HepG2 (cell line): ENCODE measurements around the gene TSPAN11. TPM values are rescaled to one million over a fixed set of nuclear protein-coding genes. Genes with fewer than 3 reads are reported as not detected.

Experiments used
- ATAC-seq: fragments of 200-7000 bp; cut with Tn5 transposase; 3 replicates; pipeline ENCODE4 v1.9.1; 2020; ENCODE audit warnings: mild to moderate bottlenecking, moderate library complexity
- BruUV-seq: library from RNA; stranded (reverse); fragments of 400-500 nt; replicated peaks from 2 replicates; lab custom pipeline; 2021; lab: Mats Ljungman, UMichigan
- CTCF ChIA-PET: fragments of 300-600 bp; formaldehyde crosslinking; extraction: SDS; loops from one replicate; lab custom pipeline; 2021; ENCODE audit warnings: low total read pairs, inconsistent platforms, low intra/inter-chr PET ratio; lab: Yijun Ruan, JAX
- POLR2A ChIA-PET: fragments of 350-600 bp; sonication (Branson Sonifier 250); formaldehyde crosslinking; loops from one replicate; lab custom pipeline; 2020; ENCODE audit warnings: antibody characterized with exemption, inconsistent platforms; lab: Yijun Ruan, JAX
- DNase-seq: peaks from one replicate; pipeline ENCODE4 v3.0.0-alpha.2; 2015; ENCODE audit warnings: low spot score
- FAIRE-seq: peaks from 3 replicates; lab custom pipeline; 2011; peaks lifted over from hg19 to GRCh38; lab: Jason Lieb, UNC
- H2AFZ ChIP-seq: one replicate; pipeline ENCODE4 v1.6.1; 2011; ENCODE audit warnings: low read length, inconsistent platforms
- H3K27ac ChIP-seq: fragments of 300-600 bp; 3 replicates; pipeline ENCODE4 v1.8.0; 2011; ENCODE audit warnings: mixed run types, mild to moderate bottlenecking, mixed read lengths, low read length, inconsistent platforms; ENCODE audit not compliant: insufficient read depth; ENCODE audit errors: extremely low read length
- H3K27me3 ChIP-seq, 2 experiments: fragments of 200-600 bp in 1 of 2; 2 replicates in 1 of 2; 3 replicates in 1 of 2; pipeline versions ENCODE4 v1.6.0 to v1.8.0; 2011; ENCODE audit warnings: low read length in 2 of 2, mild to moderate bottlenecking in 2 of 2, moderate library complexity in 2 of 2, inconsistent platforms in 1 of 2; ENCODE audit not compliant: insufficient read depth in 2 of 2, control insufficient read depth in 1 of 2
- H3K36me3 ChIP-seq, 2 experiments: fragments of 200-600 bp in 1 of 2; replicated peaks in 1 of 2; 2 replicates in 1 of 2; 3 replicates in 1 of 2; pipeline versions ENCODE4 v1.5.1 to v1.8.0; 2011; ENCODE audit warnings: low read length in 2 of 2, inconsistent platforms in 1 of 2; ENCODE audit not compliant: insufficient read depth in 2 of 2, control insufficient read depth in 1 of 2
- H3K4me1 ChIP-seq: 2 replicates; pipeline ENCODE4 v1.5.1; 2012; ENCODE audit warnings: low read length, inconsistent platforms; ENCODE audit not compliant: insufficient read depth
- H3K4me2 ChIP-seq: 2 replicates; pipeline ENCODE4 v1.6.0; 2011; ENCODE audit warnings: low read depth, low read length, inconsistent platforms
- H3K4me3 ChIP-seq, 3 experiments: fragments of 200-600 bp in 1 of 3; sonication (generic), shearing (Covaris generic) in 1 of 3; replicated peaks in 1 of 3; 2 replicates each; pipeline ENCODE4 v1.5.1; 2011 to 2016; ENCODE audit warnings: low read length in 3 of 3, inconsistent platforms in 2 of 3, low read depth in 2 of 3, mild to moderate bottlenecking in 2 of 3, control low read depth in 1 of 3, mixed read lengths in 1 of 3; ENCODE audit not compliant: insufficient read depth in 1 of 3
- H3K79me2 ChIP-seq: one replicate; pipeline ENCODE4 v1.6.1; 2011; ENCODE audit warnings: low read length, inconsistent platforms; ENCODE audit not compliant: insufficient read depth
- H3K9ac ChIP-seq: 2 replicates; pipeline ENCODE4 v1.6.0; 2011; ENCODE audit warnings: mild to moderate bottlenecking, low read depth, low read length, inconsistent platforms; ENCODE audit not compliant: insufficient read depth
- H3K9me3 ChIP-seq: 2 replicates; pipeline ENCODE4 v1.5.1; 2012; ENCODE audit warnings: mild to moderate bottlenecking, low read length
- H4K20me1 ChIP-seq: 2 replicates; pipeline ENCODE4 v1.6.0; 2011; ENCODE audit warnings: inconsistent platforms, mild to moderate bottlenecking, low read length, moderate library complexity; ENCODE audit not compliant: insufficient read depth
- CEBPB ChIP-seq: IDR thresholded peaks from 2 replicates; pipeline ENCODE4 v1.6.1; 2011; ENCODE audit warnings: low read depth, low read length, improper control_type of control experiment, borderline replicate concordance
- ELF3 ChIP-seq: IDR thresholded peaks from 2 replicates; pipeline ENCODE4 v1.6.1; 2016; ENCODE audit warnings: missing genetic modification reagents, missing compliant biosample characterization
- HDAC2 ChIP-seq: sonication (generic); formaldehyde crosslinking; IDR thresholded peaks from 2 replicates; pipeline ENCODE4 v1.4.0; 2020; ENCODE audit warnings: missing genetic modification reagents
- IKZF5 ChIP-seq: IDR thresholded peaks from 2 replicates; pipeline ENCODE4 v1.6.1; 2018; ENCODE audit warnings: missing genetic modification reagents, mild to moderate bottlenecking, missing compliant biosample characterization
- IRF1 ChIP-seq: sonication (generic); formaldehyde crosslinking; IDR thresholded peaks from 2 replicates; pipeline ENCODE4 v1.4.0; 2020; ENCODE audit warnings: low read depth, mild to moderate bottlenecking, missing genetic modification reagents
- KMT2B ChIP-seq: IDR thresholded peaks from 2 replicates; pipeline ENCODE4 v1.6.1; 2016; ENCODE audit warnings: missing genetic modification reagents, missing compliant biosample characterization
- MED13 ChIP-seq: sonication (generic); formaldehyde crosslinking; IDR thresholded peaks from 2 replicates; pipeline ENCODE4 v1.5.0; 2020; ENCODE audit warnings: missing genetic modification reagents
- SIX1 ChIP-seq: sonication (generic); formaldehyde crosslinking; IDR thresholded peaks from 2 replicates; pipeline ENCODE4 v1.4.0; 2020; ENCODE audit warnings: missing genetic modification reagents, borderline replicate concordance
- SP4 ChIP-seq: sonication (generic); formaldehyde crosslinking; IDR thresholded peaks from 2 replicates; pipeline ENCODE4 v1.8.1; 2023; ENCODE audit warnings: mild to moderate bottlenecking, missing genetic modification reagents
- TCF7L2 ChIP-seq: IDR thresholded peaks from 2 replicates; pipeline ENCODE4 v1.6.1; 2011; ENCODE audit warnings: mild to moderate bottlenecking, low read depth, low read length, moderate library complexity
- ZFAT ChIP-seq: sonication (generic); formaldehyde crosslinking; conservative IDR thresholded peaks from 2 replicates; pipeline ENCODE4 v1.8.1; 2023; ENCODE audit warnings: missing genetic modification reagents, inconsistent platforms
- ZNF143 ChIP-seq: sonication (generic); formaldehyde crosslinking; IDR thresholded peaks from 2 replicates; pipeline ENCODE4 v1.4.0; 2020; ENCODE audit warnings: missing genetic modification reagents
- ZNF251 ChIP-seq: sonication (generic); formaldehyde crosslinking; IDR thresholded peaks from 2 replicates; pipeline ENCODE4 v1.9.0; 2021; ENCODE audit warnings: mild to moderate bottlenecking, missing genetic modification reagents
- ZNF30 ChIP-seq: sonication (generic); formaldehyde crosslinking; IDR thresholded peaks from 2 replicates; pipeline ENCODE4 v1.5.0; 2020; ENCODE audit warnings: mild to moderate bottlenecking, missing genetic modification reagents
- WGBS: methylation state at CpG from one replicate; pipeline ENCODE4 v1.1.6; 2017; ENCODE audit warnings: low lambda C conversion rate; 5-methylcytosine and 5-hydroxymethylcytosine counted together
- in situ Hi-C: cut with HindIII; loops from 2 replicates; pipeline ENCODE4 v1.10.0; 2017; ENCODE audit warnings: low pct_unique_long_range_greater_than_20kb; ENCODE audit not compliant: extremely low pct_ligation_motif_present
- intact Hi-C: fragments of 100-400 bp; cut with micrococcal nuclease; formaldehyde crosslinking; loops from one replicate; pipeline ENCODE4 v1.10.0; 2022; ENCODE audit not compliant: unreplicated experiment
- polyA plus RNA-seq, 8 experiments: library from polyadenylated mRNA; depleted of rRNA in 3 of 8; stranded (reverse) in 7 of 8; unstranded in 1 of 8; fragments of >200 nt; fragmentation: Illumina TruSeq in 4 of 8; extraction: Trizol in 4 of 8; gene quantifications; 2 replicates each; pipeline versions ENCODE4 v1.2.1 to v1.2.3, GENCODE V29; 2011 to 2016; ENCODE audit warnings: low read depth in 4 of 8, missing spikeins in 1 of 8, mixed read lengths in 1 of 8; ENCODE audit not compliant: insufficient read depth in 1 of 8
- total RNA-seq, 5 experiments: library from RNA; depleted of rRNA; stranded (reverse); fragments of >200 nt; fragmentation: Illumina TruSeq; extraction: Trizol; gene quantifications; 2 replicates each; pipeline ENCODE4 v1.2.3, GENCODE V29; 2016; ENCODE audit warnings: low read depth in 1 of 5

Gene TSPAN11
- total and polyA plus RNA-seq, 2 of the 13 experiments (the other 11 are each of a cell fraction or from before 2014, with no cell fraction given), result 0.01 to 0.07 TPM

GRCh38 chr12:30979371-30980259 is 53.1 kb downstream of the TSPAN11 start:
- ChIA-PET CTCF (no interaction called here), POLR2A (no interaction called here)
- Histone ChIP-seq H3K4me1 (no peaks in the 10 kb centered on the region), H3K4me2 (no peak overlapping the region), H3K36me3 (no peaks in the 10 kb centered on the region), H3K9ac (no peak overlapping the region), H3K27ac (no peak overlapping the region), H3K27me3 (peaks cover 7 to 45% of the 10 kb centered on the region in 2 experiments; a peak in 4 of 5 replicates), H2AFZ (no peak overlapping the region), H3K79me2 (no peaks in the 10 kb centered on the region), H3K9me3 (no peaks in the 10 kb centered on the region), H3K4me3 (no peak overlapping the region), H4K20me1 (no peaks in the 10 kb centered on the region)
- in situ Hi-C loops (no loop called here), intact Hi-C loops (loop anchor here (10.0 kb wide), 1 partner anchor 265 kb away; no protein-coding TSS in a partner anchor)
- no TSS peak for BruUV-seq
- TF ChIP-seq SP4, result no peak
- TF ChIP-seq CEBPB, result no peak
- TF ChIP-seq TCF7L2, result no peak
- TF ChIP-seq MED13 (CRISPR knock-in tag), result no peak
- no peak for TF ChIP-seq ZFAT (CRISPR knock-in tag)
- TF ChIP-seq ELF3 (CRISPR knock-in tag), result no peak
- TF ChIP-seq ZNF30 (CRISPR knock-in tag), result no peak
- TF ChIP-seq IRF1 (CRISPR knock-in tag), result no peak
- no peak for TF ChIP-seq KMT2B
- TF ChIP-seq SIX1 (CRISPR knock-in tag), result no peak
- TF ChIP-seq ZNF143 (CRISPR knock-in tag), result no peak
- no peak for TF ChIP-seq ZNF251
- TF ChIP-seq IKZF5, result no peak
- no peak for TF ChIP-seq HDAC2
- 34% methylated on average over 11 of the region's 21 CpGs for WGBS
- no peak for DNase-seq
- FAIRE-seq, result no peak
- no peak for ATAC-seq
